GM20431 (cell line): ENCODE measurements around the gene FOXC2.

Source experiments
- in situ Hi-C: fragments of 300-500 bp; cut with MseI, MboI; formaldehyde crosslinking; loops from one replicate; pipeline ENCODE4 v1.15.0; 2020; ENCODE audit warnings: low sequenced_read_pairs; ENCODE audit not compliant: unreplicated experiment

FOXC2 gene

DNA sequence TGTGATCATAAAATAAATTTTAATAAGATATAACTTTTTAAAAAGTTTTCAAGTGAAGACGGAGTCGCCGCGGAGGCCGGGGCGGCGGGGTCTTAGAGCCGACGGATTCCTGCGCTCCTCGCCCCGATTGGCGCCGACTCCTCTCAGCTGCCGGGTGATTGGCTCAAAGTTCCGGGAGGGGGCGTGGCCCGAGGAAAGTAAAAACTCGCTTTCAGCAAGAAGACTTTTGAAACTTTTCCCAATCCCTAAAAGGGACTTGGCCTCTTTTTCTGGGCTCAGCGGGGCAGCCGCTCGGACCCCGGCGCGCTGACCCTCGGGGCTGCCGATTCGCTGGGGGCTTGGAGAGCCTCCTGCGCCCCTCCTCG, at the start of gene FOXC2:
Gene FOXC2, plus strand, starts transcription at position 229 of the 365 bp plus-strand sequence. CDS start 507 bp downstream, outside the sequence.
- in situ Hi-C loops: loop anchor here (10.0 to 25.0 kb wide), 2 partner anchors 488 to 721 kb away; no protein-coding TSS in a partner anchor

DNA sequence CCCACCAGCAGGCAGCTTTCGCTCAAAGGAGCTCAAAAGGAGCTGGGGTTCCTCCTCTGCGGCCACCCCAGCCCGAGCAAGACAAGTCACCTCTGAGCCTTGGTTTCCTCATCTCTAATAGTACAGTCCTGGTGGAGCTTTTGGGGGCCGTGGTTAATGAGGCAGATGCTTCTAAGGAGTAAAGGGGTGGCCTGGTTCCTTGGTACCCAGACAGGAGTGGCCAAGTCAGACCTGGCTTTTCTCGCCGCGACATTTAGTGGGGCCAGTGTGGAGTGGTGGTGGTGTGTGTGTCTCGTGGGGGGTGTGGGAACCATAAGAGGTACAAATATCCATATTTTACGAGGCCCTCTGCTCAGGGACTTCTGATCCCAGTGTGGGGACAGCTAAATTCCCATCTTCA, 49.6 kb upstream of the FOXC2 start:
- in situ Hi-C loops: loop anchor here (10.0 to 25.0 kb wide), 2 partner anchors 182 to 705 kb away; no protein-coding TSS in a partner anchor

- in situ Hi-C loops: loop anchor here (10.0 to 25.0 kb wide), 2 partner anchors 183 to 705 kb away; no protein-coding TSS in a partner anchor
Measured at GRCh38 chr16:86517652-86518258, 48.9 kb upstream of the FOXC2 start.

DNA sequence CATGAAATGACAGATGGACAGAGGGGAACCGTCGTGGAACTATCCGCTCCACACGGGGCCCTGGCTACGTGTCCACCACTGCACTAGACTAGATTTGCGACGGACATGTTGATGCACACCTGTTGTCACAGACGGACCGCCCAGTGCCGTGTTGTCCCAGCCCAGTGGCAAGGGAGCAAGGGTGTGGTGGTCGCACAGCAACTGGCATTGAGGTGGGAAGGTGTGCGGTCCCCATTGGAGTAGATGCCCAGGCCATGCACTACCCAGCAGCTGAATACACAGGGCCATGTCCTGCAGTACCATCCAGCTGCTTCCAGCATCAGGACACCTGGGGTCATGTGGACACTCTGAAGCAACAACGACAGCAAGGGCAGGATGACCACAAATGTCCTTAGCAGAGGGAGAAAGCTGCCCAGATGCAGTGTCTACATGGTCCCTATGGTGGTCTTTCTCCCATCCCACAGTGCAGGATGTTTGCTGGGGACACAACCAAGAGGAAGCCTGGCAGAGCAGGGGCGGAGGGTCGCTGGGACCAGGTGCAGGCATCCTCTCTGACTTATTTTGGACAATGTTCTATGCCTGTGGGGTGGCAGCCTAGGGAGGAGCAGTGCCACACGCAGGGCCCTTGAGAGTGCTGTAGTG, 47.5 kb upstream of the FOXC2 start:
- in situ Hi-C loops: loop anchor here (10.0 to 25.0 kb wide), 2 partner anchors 184 to 707 kb away; no protein-coding TSS in a partner anchor

DNA sequence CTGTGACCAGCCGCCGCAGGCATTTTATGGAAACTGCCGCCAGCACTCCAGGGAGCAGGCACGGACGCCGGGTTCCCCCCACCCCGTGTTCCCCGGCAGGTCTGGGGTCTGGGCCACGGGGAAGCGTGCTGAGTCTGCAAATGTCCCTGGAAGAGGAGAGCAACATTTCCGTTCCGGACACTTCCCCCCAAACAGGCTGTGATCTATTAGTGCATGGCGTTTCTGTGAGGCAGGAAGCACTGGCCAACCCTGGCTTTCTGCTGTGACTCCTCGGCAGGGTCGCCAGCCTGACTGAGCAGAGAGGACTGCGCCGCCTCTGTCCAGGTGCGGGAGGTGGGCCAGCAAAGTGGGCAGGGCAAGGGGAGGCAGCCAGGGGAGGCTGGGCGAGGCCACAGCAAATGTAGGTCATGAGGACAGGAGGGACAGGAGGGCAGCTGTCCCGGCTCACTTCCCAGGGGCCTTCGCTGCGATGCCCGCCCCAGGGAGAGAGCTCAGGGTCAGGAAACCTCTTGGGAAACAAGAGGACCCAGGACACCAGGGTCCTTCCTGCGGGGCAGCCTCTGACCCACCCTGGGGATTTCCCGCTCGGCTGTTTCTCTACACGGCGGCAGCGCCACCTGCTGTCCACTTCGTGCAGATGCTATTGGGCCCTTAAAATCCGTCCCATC, 46.8 kb upstream of the FOXC2 start:
- in situ Hi-C loops: loop anchor here (10.0 to 25.0 kb wide), 3 partner anchors 185 to 707 kb away; no protein-coding TSS in a partner anchor

DNA sequence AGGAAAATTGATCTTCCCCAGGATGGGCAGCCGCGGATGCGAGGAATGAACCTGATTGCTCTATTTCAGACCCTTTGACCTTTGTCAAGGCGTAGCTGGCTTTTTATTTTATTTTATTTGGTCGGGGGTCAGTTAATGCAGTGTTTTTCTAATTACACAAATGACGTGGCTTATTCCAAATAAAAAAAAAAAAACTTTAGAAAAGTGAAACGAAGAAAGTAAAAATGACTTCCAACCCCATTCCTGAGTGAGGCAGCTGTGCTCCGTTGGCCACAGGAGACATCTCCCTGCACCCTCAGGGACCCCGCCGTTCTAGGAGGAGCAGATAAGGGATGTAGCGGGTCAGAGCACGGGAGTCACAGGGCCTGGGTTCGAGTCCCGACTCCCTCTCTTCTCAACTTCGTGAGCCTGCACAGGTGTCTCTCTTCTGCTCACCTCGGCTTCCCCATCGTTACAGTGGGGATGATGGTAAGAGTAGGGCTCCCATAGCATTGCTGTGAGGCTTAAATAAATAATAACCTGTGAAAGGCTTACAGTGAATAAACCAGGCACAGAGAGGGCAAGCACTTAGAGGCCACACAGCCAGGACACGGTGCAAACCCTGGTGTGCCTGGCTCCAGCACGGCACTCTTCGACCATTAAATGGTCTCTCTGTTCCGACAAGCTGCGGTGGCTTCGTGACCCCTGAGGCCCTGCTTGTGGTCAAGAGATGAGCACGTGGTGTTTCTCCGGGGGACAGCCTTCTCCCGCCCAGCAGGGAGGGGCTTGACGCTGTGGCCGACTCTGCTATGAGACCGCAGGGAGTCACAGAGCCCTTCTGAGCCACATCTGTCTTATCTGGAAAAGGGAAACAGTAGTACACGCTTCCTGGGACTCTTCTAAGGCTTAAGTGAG, 46.1 kb upstream of the FOXC2 start:
- in situ Hi-C loops: loop anchor here (10.0 to 25.0 kb wide), 2 partner anchors 446 to 708 kb away; no protein-coding TSS in a partner anchor

DNA sequence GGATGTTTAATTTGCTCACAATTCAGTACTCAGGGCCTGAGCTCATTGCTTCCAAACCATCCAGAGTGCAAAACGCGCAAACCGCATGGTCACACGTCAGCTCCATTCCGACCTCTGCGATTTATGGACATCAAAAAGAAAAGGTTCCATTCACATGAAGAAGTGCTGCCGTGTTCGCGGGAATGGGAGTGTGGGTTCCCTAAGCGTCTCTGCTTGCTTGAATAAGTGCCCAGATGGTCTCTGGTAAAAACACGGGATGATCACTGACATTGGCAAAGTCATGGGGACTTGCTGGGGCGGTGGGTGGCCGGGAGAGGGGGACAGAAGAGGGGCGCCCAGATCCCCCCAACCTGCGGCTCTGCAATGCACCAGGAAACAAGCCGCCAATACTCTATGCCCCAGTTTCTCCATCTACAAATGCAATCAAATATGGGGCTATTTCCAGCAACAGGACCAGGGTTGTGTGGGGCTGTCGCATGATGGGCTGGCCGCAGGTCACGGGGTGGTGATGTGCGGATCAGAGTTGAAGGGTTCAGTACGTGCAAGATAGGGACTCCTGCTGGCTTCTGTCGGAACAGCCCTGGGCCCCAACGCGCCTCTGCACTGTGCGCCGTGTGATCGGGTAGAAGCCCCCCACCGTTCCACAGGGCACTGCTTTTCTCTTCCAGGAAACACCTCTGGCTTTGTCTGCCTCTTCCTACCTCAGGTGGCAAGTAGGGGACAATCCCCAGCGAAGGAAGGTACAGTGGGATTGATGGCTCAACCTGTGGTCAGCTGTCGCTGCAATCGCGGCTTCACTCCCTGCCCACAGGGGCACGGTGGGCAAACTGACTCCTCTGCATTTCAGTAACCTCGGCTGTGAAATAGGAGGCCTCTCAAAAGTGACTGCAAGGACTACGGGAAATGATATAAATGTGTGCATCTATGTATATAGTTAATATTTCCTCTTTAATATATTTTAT, 45.1 kb upstream of the FOXC2 start:
- in situ Hi-C loops: loop anchor here (10.0 to 25.0 kb wide), 2 partner anchors 447 to 709 kb away; no protein-coding TSS in a partner anchor

DNA sequence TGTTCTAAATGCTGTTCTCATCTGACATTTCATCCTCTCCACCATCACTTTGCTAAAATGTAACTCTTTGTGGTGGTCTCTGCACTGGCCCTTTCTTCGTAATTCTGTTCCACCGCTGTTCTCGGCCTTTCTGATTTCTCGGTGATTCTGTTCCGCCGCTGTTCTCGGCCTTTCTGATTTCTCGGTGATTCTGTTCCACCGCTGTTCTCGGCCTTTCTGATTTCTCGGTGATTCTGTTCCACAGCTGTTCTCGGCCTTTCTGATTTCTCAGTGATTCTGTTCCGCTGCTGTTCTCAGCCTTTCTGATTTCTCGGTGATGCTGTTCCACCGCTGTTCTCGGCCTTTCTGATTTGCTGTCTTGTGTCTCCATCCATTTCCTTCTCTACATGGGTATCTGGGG, 44.0 kb upstream of the FOXC2 start:
- in situ Hi-C loops: loop anchor here (10.0 to 25.0 kb wide), 2 partner anchors 448 to 710 kb away; no protein-coding TSS in a partner anchor

DNA sequence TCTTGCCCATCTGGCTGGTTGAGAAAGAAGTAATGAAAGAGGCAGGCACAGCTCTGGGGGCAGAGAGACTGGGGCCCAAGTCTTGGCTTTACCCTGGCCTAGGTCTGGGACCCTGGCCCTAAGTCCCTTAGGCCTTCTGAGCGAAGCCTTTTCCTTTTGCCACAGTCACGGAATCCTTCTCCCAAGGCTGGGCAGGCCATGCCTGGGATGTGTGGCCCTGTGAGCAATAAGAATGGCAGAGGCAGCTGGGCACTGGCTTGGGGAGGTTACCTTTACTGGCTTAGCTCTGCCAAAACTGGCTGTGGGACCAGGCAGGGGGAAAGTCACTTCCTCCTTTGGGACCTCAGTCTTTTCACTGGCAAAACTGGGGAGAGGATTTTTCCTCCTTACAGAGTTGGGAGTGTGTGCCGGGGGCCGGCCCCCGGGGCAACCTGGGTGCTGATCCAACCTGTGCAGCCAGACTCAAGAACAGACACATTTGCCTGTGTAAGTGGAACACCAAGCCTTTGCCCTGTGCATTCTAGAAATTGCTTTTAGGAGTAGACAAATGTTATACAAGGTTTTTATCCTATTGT, 43.4 kb upstream of the FOXC2 start:
- in situ Hi-C loops: loop anchor here (10.0 to 25.0 kb wide), 2 partner anchors 448 to 711 kb away; no protein-coding TSS in a partner anchor

- in situ Hi-C loops: loop anchor here (10.0 to 25.0 kb wide), 2 partner anchors 449 to 712 kb away; no protein-coding TSS in a partner anchor
Measured at GRCh38 chr16:86524029-86524428, 42.6 kb upstream of the FOXC2 start.

- in situ Hi-C loops: loop anchor here (10.0 kb wide), 1 partner anchor 451 kb away; no protein-coding TSS in a partner anchor
Measured at GRCh38 chr16:86525696-86526095, 40.9 kb upstream of the FOXC2 start.

- in situ Hi-C loops: loop anchor here (10.0 kb wide), 1 partner anchor 453 kb away; no protein-coding TSS in a partner anchor
Measured at GRCh38 chr16:86527366-86527765, 39.3 kb upstream of the FOXC2 start.

DNA sequence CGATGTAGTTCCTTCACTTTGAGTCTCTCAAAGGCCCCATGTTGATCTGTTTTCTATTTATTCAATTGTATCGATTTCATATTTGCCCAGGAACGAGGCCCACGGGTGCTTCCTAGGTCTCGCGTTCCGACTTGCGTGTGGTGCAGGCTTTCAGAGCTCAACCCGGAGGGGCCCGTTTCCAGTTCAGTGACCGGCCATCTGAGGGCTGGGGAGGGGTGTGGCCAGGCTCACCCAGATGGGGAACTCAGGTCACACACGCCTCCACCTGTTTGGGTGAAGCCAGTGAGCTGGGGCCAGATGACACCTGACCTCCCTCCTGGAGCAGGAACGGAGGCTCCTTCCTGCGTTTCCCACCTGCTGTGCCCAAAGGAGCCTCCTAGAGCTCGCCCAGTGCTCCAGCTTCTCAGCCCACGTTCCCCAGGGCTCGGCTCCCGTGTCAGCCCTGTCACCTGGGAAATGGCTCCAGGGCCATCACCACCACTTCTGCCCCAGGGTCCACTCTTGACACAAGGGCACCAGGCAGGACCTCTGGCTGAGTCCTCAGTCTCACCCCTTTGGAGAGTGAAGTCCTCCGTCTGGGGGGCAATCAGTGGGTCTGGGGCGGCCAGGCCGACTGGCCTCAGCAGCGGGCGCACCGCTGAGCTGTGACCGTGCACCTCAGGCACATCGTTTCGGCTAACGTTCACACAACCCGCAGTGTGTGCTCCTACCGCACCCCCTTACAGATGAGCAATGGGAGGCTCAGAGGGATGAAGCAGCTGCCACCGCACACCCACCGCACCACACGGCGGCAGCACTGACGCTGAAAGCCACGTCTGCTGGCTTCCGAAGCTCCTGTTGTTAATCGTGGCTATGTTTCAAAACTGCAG, 38.3 kb upstream of the FOXC2 start:
- in situ Hi-C loops: loop anchor here (10.0 kb wide), 1 partner anchor 453 kb away; no protein-coding TSS in a partner anchor

GRCh38 chr16:86529160-86529559, 37.5 kb upstream of the FOXC2 start:
- in situ Hi-C loops: loop anchor here (10.0 kb wide), 1 partner anchor 454 kb away; no protein-coding TSS in a partner anchor

DNA sequence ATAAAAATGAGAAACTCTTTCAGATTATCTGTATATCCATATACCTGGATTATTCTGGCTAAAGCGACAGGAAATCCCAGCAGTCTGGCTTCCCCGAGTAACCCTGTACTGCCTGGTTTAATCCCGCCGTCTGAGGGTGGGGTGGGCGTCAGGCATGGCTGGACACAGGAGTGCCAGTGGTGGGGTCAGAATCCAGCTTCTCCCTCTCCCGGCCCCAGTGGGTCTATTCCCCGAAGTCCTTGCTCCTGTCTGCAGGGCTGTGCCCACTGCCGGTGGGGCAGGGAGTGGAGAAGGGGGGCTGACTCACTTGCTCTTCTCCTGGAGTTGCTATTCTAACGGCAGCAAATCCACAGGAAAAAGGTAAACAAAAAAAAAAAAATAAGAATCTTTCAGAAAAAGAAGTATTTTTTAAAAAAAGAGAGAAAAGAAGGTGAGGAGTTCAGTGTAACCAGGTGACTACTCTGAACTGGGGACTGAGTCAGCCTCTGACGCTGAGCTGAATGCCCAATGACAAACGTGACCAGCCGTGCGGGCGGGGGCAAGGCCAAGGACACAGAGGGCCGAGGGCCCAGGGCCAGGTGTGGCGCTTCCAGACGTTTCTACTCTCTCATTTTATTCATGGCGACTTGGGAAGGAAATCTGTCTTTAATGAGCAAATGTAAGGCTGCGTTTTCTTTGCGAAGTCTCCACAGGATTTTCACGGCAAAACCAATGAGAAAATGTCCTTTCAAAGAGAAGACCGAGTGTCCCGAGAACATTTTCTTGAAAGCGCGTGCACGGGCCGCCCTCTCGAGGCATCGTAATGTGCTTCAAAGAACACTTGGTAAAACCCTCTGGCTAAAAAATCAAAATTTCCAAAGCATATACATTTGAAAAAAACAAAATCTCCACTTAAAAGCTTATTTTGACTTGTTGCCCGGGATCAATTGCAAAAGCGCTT, 36.1 kb upstream of the FOXC2 start:
- in situ Hi-C loops: no loop called here

- in situ Hi-C loops: no loop called here
Measured at GRCh38 chr16:86531191-86531545, 35.5 kb upstream of the FOXC2 start.
